ENCODE measurements around the gene STIM1.

The STIM1 gene

DNA sequence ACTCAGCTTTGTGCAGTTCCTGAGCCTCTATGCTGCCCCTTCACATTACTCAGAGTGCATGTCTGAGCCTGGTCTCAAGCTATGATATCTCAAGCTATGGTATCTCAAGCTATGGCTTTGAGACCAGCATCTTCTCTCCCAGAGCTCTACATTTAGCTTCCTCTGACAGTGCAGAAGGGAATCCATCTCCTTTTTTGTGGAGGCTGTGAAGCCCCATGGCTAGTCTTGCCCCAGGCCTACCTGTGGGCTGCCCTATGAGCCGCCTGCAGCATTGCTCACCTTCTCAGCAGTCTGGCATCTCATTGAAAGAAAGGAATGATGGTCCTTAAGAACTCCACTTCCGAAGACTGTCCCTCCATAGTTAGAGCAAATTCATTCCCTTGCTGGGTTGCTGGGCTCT is 34.5 kb upstream of the STIM1 start:
- Histone ChIP-seq H3K9me3 (ENCODE audit: insufficient read depth, low read depth, low read length) (no peaks in the 10 kb centered on the region), H3K36me3 (ENCODE audit: insufficient read depth, low read depth, low read length) (peaks cover 30% of the 10 kb centered on the region; the same call in 1 of the 2 replicates), H3K27ac (ENCODE audit: low read length) (no peak overlapping the region), H3K27me3 (ENCODE audit: insufficient read depth, low read length) (no peaks in the 10 kb centered on the region), H3K4me1 (ENCODE audit: insufficient read depth, low read length) (peaks cover 11% of the 10 kb centered on the region; the same call in 1 of the 2 replicates), H3K9ac (ENCODE audit: low read depth, low read length) (no peak overlapping the region), H3K4me3 (ENCODE audit: low read length) (no peak overlapping the region)

DNA sequence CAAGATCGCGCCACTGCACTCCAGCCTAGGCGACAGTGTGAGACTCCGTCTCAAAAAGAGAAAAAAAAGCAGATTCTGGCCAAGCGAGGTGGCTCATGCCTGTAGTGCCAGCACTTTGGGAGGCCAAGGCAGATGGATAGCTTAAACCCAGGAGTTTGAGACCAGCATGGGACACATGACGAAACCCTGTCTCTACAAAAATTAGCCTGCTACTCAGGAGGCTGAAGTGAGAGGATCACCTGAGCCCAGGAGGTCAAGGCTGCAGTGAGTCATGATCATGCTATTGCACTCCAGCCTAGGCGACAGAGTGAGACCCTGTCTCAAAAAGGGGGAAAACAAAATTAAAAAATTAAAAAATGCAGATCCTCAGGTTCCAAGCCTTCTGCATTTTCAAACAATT is 33.2 kb upstream of the STIM1 start:
- Histone ChIP-seq H3K9ac (ENCODE audit: low read depth, low read length) (no peak overlapping the region), H3K27ac (ENCODE audit: low read length) (no peak overlapping the region), H3K4me1 (ENCODE audit: insufficient read depth, low read length) (peaks cover 20% of the 10 kb centered on the region), H3K9me3 (ENCODE audit: insufficient read depth, low read depth, low read length) (no peaks in the 10 kb centered on the region), H3K27me3 (ENCODE audit: insufficient read depth, low read length) (no peaks in the 10 kb centered on the region), H3K4me3 (ENCODE audit: low read length) (no peak overlapping the region), H3K36me3 (ENCODE audit: insufficient read depth, low read depth, low read length) (peaks cover 33% of the 10 kb centered on the region)

DNA sequence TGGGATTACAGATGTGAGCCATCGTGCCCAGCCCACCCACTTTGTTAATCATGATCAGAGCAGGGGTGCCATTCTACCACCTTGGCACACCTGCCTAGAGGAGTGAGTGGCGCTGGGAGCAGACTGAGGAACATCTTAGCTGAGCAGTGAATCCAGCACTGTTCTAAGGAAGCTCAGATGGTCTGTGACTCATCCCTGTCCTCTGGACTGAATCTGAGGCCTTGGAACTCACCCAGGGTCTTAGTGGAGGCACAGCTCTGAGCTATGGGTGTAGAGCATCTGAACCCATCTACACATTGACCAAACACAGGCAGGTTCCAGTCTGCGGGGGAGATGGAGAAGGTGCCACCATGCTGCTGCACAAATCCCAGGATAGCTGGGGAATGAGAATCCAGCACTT is 32.2 kb upstream of the STIM1 start:
- Histone ChIP-seq H3K9me3 (ENCODE audit: insufficient read depth, low read depth, low read length) (no peaks in the 10 kb centered on the region), H3K36me3 (ENCODE audit: insufficient read depth, low read depth, low read length) (peaks cover 37% of the 10 kb centered on the region), H3K27me3 (ENCODE audit: insufficient read depth, low read length) (no peaks in the 10 kb centered on the region), H3K27ac (ENCODE audit: low read length) (no peak overlapping the region), H3K4me1 (ENCODE audit: insufficient read depth, low read length) (peaks cover 22% of the 10 kb centered on the region), H3K9ac (ENCODE audit: low read depth, low read length) (no peak overlapping the region), H3K4me3 (ENCODE audit: low read length) (no peak overlapping the region)

DNA sequence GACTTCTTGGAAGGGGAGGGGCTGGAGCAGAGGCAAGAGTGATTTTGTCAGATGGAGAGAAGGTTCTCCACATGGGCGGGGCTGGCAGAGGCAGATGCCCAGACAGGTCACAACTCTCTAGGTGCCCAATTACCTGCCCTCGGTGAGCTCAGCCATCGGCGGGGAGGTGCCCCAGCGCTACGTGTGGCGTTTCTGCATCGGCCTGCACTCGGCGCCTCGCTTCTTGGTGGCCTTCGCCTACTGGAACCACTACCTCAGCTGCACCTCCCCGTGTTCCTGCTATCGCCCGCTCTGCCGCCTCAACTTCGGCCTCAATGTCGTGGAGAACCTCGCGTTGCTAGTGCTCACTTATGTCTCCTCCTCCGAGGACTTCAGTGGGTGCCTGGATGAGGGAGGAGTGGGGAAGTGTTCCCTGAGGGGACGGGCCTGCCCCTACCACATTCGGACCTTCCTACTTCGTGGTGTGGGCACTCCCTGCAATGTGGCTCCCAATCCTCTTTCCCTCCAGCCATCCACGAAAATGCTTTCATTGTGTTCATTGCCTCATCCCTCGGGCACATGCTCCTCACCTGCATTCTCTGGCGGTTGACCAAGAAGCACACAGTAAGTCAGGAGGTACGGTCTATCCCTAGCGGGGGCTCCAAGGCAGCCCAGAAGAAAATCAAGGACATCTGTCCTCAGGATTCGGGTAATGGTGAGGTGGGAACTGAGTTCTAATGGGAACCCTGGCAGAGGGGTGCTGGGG is 31.5 kb upstream of the STIM1 start:
- Histone ChIP-seq H3K9ac (ENCODE audit: low read depth, low read length) (no peak overlapping the region), H3K27ac (ENCODE audit: low read length) (no peak overlapping the region), H3K36me3 (ENCODE audit: insufficient read depth, low read depth, low read length) (peaks cover 34% of the 10 kb centered on the region), H3K4me1 (ENCODE audit: insufficient read depth, low read length) (peaks cover 22% of the 10 kb centered on the region), H3K9me3 (ENCODE audit: insufficient read depth, low read depth, low read length) (no peaks in the 10 kb centered on the region), H3K4me3 (ENCODE audit: low read length) (no peak overlapping the region), H3K27me3 (ENCODE audit: insufficient read depth, low read length) (no peaks in the 10 kb centered on the region)

DNA sequence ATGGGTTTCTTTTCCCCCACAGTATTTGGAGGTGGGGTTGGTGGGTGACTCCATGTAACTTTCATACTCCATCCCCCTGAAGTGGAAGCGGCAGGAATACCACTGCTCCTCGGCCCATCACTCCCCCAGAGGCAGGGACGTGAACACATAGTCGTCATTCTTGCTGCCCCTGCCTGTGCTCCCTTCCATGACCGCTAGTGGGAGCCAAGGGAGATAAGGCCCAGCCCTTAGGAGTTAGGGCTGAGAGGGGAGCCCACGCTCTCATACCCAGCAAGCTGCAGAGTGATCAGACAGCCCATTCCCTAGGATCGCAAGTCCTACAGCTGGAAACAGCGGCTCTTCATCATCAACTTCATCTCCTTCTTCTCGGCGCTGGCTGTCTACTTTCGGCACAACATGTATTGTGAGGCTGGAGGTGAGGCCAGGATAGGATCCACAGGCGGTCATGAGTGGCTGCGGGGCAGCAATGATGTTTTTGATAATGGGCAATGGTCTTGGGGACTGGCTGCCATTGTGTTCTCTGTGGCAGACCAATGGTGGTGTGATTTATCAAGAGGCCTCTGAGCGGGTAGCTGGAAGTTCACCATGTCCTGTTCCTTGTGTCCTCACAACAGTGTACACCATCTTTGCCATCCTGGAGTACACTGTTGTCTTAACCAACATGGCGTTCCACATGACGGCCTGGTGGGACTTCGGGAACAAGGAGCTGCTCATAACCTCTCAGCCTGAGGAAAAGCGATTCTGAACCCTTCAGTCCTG is 30.6 kb upstream of the STIM1 start:
- peaks cover 35% of the 10 kb centered on the region for H3K36me3 ChIP-seq (ENCODE audit: insufficient read depth, low read depth, low read length)
- H3K27ac ChIP-seq (ENCODE audit: low read length), result peak overlapping the region; percentile 13
- H3K4me3 ChIP-seq (ENCODE audit: low read length), result no peak overlapping the region
- no peaks in the 10 kb centered on the region for H3K27me3 ChIP-seq (ENCODE audit: insufficient read depth, low read length)
- H3K9ac ChIP-seq (ENCODE audit: low read depth, low read length), result no peak overlapping the region
- H3K4me1 ChIP-seq (ENCODE audit: insufficient read depth, low read length), result peaks cover 22% of the 10 kb centered on the region
- no peaks in the 10 kb centered on the region for H3K9me3 ChIP-seq (ENCODE audit: insufficient read depth, low read depth, low read length)

DNA sequence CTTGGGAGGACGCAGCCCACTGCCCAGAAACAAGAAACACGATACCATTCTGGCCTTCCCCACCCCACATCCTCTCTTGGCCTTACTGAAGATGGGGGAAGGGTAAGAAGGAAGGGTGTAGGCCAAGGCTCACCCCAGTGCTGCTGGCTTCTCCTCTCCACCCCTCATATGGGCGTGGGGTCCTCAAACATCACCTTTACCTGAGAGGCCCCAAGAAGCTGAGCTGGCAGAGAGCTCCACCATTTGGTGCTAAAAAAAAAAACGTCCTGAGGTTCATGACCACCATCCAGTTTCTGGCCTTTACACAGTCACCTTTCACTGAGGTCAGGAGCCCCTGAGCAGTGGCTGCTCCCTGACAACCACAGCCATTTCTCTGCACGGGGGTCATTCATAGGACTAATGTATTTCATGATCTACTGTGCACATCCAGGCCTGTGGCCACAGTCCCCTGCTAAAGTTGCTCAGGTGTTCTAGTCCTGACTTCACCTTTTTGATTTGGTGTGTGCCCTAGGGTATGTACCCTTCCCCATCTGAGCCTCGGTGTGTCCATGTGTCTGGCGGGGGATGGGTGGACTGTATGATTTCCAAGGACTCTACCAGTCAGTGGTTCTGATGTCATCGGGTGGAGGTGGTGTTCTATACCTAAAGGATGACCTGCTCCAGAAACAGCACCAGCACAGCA is 29.9 kb upstream of the STIM1 start:
- Histone ChIP-seq H3K36me3 (ENCODE audit: insufficient read depth, low read depth, low read length) (peaks cover 41% of the 10 kb centered on the region), H3K4me1 (ENCODE audit: insufficient read depth, low read length) (peaks cover 22% of the 10 kb centered on the region), H3K27me3 (ENCODE audit: insufficient read depth, low read length) (no peaks in the 10 kb centered on the region), H3K27ac (ENCODE audit: low read length) (peak overlapping the region; percentile 79), H3K4me3 (ENCODE audit: low read length) (no peak overlapping the region), H3K9ac (ENCODE audit: low read depth, low read length) (peak overlapping the region; percentile 2; the same call in 1 of the 2 replicates), H3K9me3 (ENCODE audit: insufficient read depth, low read depth, low read length) (no peaks in the 10 kb centered on the region)

DNA sequence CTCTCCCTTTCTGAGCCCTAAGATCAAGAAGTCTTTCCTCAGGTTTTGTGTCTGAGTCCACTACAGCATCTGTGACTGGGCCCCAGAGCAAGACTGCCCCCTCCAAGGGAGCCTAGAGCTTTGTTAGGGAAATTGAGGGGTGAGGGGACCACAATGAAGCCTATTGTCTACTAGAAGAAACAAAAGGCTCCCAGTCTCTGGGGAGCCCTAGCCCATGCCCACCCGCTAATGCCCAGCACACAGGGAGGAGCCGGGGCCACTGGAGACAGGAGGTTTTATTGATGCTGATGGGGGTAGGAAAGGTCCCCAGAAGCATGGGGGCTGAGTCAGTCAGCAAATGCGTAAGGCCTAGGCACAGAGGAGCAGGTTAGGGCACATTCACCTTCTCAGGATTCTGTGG is 28.7 kb upstream of the STIM1 start:
- H3K27ac ChIP-seq (ENCODE audit: low read length), result peak overlapping the region; percentile 48
- peak overlapping the region; percentile 26; the same call in 1 of the 2 replicates for H3K4me3 ChIP-seq (ENCODE audit: low read length)

DNA sequence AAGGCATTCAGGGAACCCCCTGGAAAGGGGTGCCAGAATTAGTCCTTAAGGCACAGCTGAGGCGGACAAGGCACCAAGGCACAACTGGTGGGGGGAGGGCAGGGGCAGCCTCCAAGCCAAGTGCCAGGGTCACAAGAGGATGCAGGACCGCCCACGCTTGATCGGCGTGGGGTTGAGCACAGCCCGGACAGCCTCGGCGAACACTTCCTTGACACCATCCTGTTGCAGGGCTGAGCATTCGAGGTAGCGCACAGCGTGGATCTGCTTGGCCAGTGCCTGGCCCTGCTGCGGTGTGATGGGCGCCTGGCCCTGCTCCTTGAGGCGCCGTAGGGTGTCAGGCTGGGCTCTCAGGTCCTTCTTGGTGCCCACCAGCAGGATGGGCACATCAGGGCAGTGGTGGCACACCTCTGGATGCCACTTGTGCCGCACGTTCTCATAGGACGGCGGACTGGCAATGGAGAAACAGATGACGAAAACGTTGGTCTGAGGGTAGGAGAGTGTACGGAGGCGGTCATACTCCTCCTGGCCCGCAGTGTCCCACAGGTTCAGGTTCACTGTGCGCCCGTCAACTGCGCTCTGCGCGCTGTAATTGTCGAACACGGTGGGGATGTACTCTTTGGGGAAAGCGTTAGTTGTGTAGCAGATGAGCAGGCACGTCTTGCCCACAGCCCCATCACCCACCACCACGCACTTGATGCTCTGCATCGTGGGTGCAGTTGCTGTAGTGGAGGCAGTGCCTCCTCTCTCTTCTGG is 27.9 kb upstream of the STIM1 start:
- H3K4me3 ChIP-seq (ENCODE audit: low read length), result no peak overlapping the region
- no peaks in the 10 kb centered on the region for H3K9me3 ChIP-seq (ENCODE audit: insufficient read depth, low read depth, low read length)
- H3K27me3 ChIP-seq (ENCODE audit: insufficient read depth, low read length), result no peaks in the 10 kb centered on the region
- H3K9ac ChIP-seq (ENCODE audit: low read depth, low read length), result peak overlapping the region; percentile 21; the same call in 1 of the 2 replicates
- peaks cover 43% of the 10 kb centered on the region for H3K36me3 ChIP-seq (ENCODE audit: insufficient read depth, low read depth, low read length)
- peak overlapping the region; percentile 48 for H3K27ac ChIP-seq (ENCODE audit: low read length)
- peaks cover 22% of the 10 kb centered on the region for H3K4me1 ChIP-seq (ENCODE audit: insufficient read depth, low read length)

More for the DNA sequence above, 28.7 kb upstream of the STIM1 start:
- peak overlapping the region; percentile 21; the same call in 1 of the 2 replicates for H3K9ac ChIP-seq (ENCODE audit: low read depth, low read length)
- peaks cover 38% of the 10 kb centered on the region for H3K36me3 ChIP-seq (ENCODE audit: insufficient read depth, low read depth, low read length)
- H3K4me1 ChIP-seq (ENCODE audit: insufficient read depth, low read length), result peaks cover 22% of the 10 kb centered on the region
- H3K27me3 ChIP-seq (ENCODE audit: insufficient read depth, low read length), result no peaks in the 10 kb centered on the region
- H3K9me3 ChIP-seq (ENCODE audit: insufficient read depth, low read depth, low read length), result no peaks in the 10 kb centered on the region

DNA sequence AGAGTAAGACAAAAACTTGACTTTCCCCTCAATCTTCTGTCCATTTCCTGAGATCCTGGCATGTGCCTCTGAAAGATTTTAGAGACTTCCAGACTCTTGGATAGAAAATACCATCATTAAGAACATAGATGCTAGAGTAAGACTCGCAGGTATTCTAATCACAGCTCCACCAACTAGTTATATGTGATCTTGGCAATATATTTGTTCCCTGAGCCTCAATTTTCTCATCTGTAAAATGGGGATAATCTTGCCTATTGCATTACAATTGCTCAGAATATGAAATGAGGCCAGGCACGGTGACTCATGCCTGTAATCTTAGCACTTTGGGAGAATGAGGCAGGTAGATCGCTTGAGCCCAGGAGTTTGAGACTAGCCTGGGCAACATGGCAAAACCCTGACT is 25.4 kb upstream of the STIM1 start:
- Histone ChIP-seq H3K4me1 (ENCODE audit: insufficient read depth, low read length) (peaks cover 28% of the 10 kb centered on the region), H3K36me3 (ENCODE audit: insufficient read depth, low read depth, low read length) (peaks cover 43% of the 10 kb centered on the region), H3K27ac (ENCODE audit: low read length) (no peak overlapping the region), H3K9me3 (ENCODE audit: insufficient read depth, low read depth, low read length) (no peaks in the 10 kb centered on the region), H3K9ac (ENCODE audit: low read depth, low read length) (no peak overlapping the region), H3K4me3 (ENCODE audit: low read length) (no peak overlapping the region), H3K27me3 (ENCODE audit: insufficient read depth, low read length) (no peaks in the 10 kb centered on the region)

DNA sequence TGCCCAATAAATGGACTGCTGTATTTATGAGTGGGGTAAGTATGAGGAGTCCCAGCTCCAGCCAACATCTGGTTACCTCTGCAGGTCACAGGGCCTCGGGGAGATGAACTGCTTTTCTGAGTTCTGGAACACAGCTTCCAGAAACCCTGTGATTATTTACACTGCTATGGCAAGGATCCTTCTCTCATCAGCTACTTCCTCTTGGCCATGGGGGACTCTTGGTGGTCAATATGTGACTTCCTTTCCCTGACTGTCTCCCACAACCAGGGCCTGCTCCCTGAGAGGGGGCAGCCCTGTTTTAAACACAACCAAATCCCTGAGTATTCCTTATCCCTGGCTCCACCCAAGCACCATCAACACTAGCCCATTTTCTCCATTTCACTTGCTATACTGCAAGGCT is 24.7 kb upstream of the STIM1 start:
- H3K27me3 ChIP-seq (ENCODE audit: insufficient read depth, low read length), result no peaks in the 10 kb centered on the region
- H3K9me3 ChIP-seq (ENCODE audit: insufficient read depth, low read depth, low read length), result no peaks in the 10 kb centered on the region
- H3K27ac ChIP-seq (ENCODE audit: low read length), result no peak overlapping the region
- peaks cover 26% of the 10 kb centered on the region for H3K4me1 ChIP-seq (ENCODE audit: insufficient read depth, low read length)
- no peak overlapping the region for H3K4me3 ChIP-seq (ENCODE audit: low read length)
- H3K36me3 ChIP-seq (ENCODE audit: insufficient read depth, low read depth, low read length), result peaks cover 39% of the 10 kb centered on the region
- no peak overlapping the region for H3K9ac ChIP-seq (ENCODE audit: low read depth, low read length)

All from iPS-20b (cell line).